Hair follicle dermal papilla cell (primary cell): ENCODE data around the gene STX1A. TPM values are rescaled to one million over a fixed set of nuclear protein-coding genes. Genes with fewer than 3 reads are reported as not detected.

ENCODE experiments used
- small RNA-seq: library from RNA; depleted of rRNA; stranded (forward); fragments of <200 nt; gene quantifications from one replicate; pipeline ENCODE3, GENCODE V24; 2012
- total RNA-seq: library from RNA; depleted of rRNA; stranded (reverse); fragments of >200 nt; gene quantifications from 2 replicates; pipeline ENCODE4 v1.2.3, GENCODE V29; 2012

STX1A gene
- 11.4 and 15.8 TPM in 2 replicates for total RNA-seq

GRCh38 chr7:73718905-73719805 is at the start of gene STX1A:
TSS of gene STX1A (minus strand) at chr7:73719669. CDS start at chr7:73719631, 38 bp downstream.

GRCh38 chr7:73738612-73739386 is 19.3 kb upstream of the STX1A start, which contains the start of gene ABHD11:
TSS of gene ABHD11 (minus strand) at chr7:73738802. CDS start at chr7:73738770, 32 bp downstream.

GRCh38 chr7:73683056-73683787 is 36.2 kb downstream of the STX1A start, which contains the start of the genes BUD23 and DNAJC30:
TSS of gene BUD23 (plus strand) at chr7:73683597. CDS start at chr7:73683626, 29 bp downstream.
TSS of gene DNAJC30 (minus strand) at chr7:73683453. CDS start at chr7:73683423, 30 bp downstream.

GRCh38 chr7:73667344-73668102 is 51.9 kb downstream of the STX1A start, which contains the start of gene VPS37D:
TSS of gene VPS37D (plus strand) at chr7:73667831. CDS start at chr7:73667959, 128 bp downstream.

Small RNA genes within 50 kb of the gene (small RNA-seq; reads per million reads assigned to genes)
- not detected for gene MIR4284
- gene RN7SL265P = not detected

Other genes starting within 250 kb of the STX1A start
- 48.7 and 51.0 TPM in 2 replicates for gene BAZ1B, start 197.4 kb downstream of the STX1A start, total RNA-seq
- 32.6 and 36.4 TPM in 2 replicates for gene BCL7B, start 162.0 kb downstream of the STX1A start, total RNA-seq
- 88.9 and 95.7 TPM in 2 replicates for gene TBL2, start 141.1 kb downstream of the STX1A start, total RNA-seq
- gene MLXIPL, start 95.1 kb downstream of the STX1A start, total RNA-seq = not detected in 2 replicates
- gene VPS37D, start 51.8 kb downstream of the STX1A start, total RNA-seq = 3.6 and 6.2 TPM in 2 replicates
- gene DNAJC30, start 36.2 kb downstream of the STX1A start, total RNA-seq = 4.2 and 5.5 TPM in 2 replicates
- 32.0 and 37.5 TPM in 2 replicates for gene BUD23, start 36.1 kb downstream of the STX1A start, total RNA-seq
- 5.2 and 10.1 TPM in 2 replicates for gene ABHD11, start 19.1 kb upstream of the STX1A start, total RNA-seq
- not detected in 2 replicates for gene CLDN3, start 50.6 kb upstream of the STX1A start, total RNA-seq
- gene CLDN4, start 111.3 kb upstream of the STX1A start, total RNA-seq = 0.16 and 0.24 TPM in 2 replicates
- gene METTL27, start 122.8 kb upstream of the STX1A start, total RNA-seq = 9.0 and 9.4 TPM in 2 replicates
- not detected in 2 replicates for gene TMEM270, start 141.5 kb upstream of the STX1A start, total RNA-seq